SIG-M5 treated with dmso at 0.1 percent for 504 hours (cell line): ENCODE measurements around the gene THBS2.
"Not testable (repeated sequence)": the region's sequence is repeated elsewhere in the genome, so short reads cannot be mapped to it uniquely, and the experiment has no call there.

Experiments
- DNase-seq: peaks from one replicate; lab custom pipeline; 2025; ENCODE audit not compliant: unreplicated experiment; lab: John Stamatoyannopoulos, UW

THBS2 gene

DNA sequence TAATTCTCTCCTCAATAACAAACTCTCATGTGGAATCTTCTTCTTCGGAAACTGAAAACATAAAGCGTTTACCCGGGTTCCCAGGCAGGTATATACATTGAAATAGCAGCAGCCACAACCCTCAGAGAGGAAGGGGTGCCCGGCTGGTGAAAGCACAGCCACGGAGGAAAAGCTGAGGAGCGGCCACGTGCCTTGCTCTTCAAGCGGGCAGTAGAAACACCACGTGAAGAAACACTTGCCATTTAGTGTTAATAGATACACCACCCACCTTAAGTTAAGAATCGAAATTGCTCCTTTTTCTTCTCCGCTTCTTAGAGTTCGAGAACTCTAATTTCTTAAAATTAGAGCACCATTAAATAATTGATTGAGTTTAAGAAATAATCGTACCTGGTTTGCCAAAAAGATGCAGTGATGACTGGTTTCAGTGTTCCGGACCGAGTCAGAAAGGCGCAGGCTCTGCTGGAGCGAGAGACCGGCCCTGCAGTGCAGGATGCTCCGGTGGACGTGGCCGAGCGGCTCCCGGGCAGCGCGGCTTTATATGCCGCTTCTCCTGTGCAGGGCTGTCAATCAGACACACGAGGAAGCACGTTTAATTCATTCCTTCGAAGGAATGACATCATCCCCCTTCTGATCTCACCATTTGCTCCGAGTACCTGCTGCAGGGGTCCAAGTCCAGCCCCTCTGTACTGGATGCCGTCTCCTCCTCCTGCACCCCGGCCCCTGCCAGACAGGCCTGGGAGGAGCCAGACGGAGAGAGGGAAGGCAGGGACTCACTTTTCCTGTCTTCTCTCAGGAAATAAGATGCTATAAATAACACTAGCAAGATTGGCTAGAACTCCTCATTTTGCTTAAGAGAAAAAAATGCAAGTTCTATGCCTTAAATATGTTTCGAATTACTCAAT, at the start of gene THBS2:
THBS2 (minus strand) TSS at position 510 of the 902 bp plus-strand sequence. CDS start 3,062 bp downstream, outside the sequence.
- DNase-seq, result no peak

DNA sequence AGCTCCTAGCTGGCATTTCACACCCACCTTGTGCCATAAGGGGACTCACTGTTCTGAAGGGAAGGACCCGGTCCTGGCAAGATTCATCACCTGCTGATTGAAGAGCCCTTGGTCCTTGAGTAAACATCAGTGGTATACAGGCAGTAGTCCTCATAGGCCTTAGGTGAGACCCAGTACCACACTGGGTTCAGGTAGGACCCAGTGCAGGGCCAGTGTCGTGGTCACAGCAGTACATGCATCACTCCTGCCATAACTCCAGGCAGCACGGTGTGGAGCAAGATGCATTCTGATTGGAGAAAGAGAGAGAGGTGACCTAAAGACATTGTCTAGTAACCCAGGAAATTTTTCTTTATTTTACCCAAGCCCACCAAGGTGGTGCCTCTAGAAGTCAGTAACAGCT, 49.1 kb upstream of the THBS2 start:
- no peak for DNase-seq

DNA sequence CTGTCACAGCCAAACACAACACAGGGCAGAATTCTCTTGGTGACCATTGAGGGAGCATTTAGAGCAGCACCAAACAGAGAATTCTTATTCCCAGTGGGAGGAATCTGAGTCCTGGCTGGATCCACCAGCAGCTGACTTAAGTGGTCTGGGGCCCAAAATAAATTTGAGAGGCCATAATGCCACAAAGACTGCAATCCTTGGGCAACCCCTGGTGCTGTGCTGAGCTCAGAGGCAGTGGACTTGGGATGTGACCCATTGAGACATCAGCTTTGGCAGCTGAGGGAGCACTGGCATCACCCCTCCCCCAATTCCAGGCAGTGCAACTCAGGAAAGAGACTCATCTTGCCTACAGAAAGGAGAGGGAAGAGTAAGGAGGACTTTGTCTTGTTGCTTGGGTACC, 48.6 kb upstream of the THBS2 start:
- DNase-seq, result no peak

DNA sequence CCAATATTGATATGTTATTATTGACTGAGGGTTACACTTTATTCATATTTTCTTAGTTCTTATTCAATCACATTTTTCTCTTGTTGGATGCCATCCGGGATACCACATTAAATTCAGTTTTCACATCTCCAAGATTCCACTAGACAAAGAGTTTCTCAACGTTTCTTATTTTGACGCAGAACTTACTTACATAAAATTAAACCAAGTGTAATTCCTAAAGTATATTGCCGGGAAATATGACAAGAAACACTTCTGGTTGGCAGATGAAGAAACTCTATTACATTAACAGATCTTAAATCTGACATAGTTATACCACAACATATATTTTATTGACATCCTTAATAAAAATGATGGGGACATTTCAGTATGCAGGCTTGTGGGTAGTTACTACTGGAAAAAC, 47.3 kb upstream of the THBS2 start:
- no peak for DNase-seq

DNA sequence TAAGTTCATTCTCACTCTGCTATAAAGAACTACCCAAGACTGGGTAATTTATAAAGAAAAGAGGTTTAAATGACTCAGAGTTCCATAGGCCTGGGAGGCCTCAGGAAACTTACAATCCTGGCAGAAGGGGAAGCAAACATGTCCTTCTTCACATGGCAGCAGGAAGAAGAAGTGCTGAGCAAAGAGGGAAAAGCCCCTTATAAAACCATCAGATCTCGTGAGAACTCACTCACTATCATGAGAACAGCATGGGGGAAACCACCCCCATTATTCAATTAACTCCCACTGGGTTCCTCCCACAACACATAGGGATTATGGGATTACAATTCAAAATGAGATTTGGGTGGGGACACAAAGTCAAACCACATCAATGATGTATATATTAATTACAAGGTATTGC, 45.0 kb upstream of the THBS2 start:
- not testable (repeated sequence) for DNase-seq

DNA sequence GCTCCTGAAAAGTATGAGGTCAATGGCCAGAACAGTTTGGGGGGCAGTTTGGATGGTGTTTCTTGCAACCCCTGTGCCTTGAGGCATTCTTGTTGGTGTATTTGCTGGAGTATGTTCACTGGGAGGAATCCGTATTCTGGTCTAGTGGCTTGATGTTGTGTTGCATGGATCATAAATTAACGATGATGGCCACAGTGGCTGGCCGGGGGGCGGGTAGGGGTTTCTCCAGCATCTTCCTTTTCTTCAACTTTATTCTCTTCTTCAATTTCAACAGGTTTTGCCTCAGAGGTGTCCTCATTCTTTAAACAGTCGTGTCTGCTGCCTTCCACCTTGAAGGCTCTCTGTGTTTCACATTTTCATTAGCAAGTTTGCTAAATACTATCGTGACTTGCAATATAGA, 43.0 kb upstream of the THBS2 start:
- DNase-seq, result no peak

DNA sequence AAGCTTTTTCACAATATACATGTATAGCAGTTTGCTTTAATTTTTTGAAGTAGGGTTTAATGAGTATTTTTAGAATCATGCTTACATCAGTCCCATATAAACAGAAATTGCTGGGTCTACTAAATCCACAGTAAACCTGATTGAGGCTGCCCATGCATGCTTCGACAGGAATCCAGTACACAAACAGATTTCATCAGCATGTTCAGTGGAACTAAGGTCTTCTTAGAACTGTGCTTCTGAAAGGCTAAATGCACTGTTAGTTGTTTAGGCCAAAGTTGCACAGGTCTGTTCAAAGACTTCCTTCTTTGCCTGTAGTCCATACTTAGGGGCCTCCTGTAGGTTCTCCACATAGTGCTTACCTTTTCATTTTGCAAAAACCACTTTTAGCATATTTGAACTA, 42.5 kb upstream of the THBS2 start:
- DNase-seq, result no peak

DNA sequence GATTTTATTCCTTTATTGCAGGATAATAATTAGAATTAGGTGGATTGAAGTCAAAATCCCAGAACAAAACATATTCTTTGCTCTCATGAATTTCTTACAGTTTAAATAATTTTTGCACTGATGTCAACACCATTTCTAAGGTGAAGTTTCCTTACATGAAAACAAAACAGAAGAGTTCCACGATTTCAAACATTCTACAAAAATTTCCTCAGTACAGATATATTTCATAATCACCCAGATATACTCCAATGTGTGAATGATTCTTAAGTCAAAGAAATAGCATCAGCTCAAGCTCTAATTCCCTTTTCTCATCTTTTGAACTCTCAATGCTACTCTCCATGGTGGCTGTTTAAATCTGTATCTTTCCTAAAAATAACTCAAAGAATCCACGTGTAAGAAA, 39.5 kb upstream of the THBS2 start:
- peak; percentile 53 for DNase-seq

DNA sequence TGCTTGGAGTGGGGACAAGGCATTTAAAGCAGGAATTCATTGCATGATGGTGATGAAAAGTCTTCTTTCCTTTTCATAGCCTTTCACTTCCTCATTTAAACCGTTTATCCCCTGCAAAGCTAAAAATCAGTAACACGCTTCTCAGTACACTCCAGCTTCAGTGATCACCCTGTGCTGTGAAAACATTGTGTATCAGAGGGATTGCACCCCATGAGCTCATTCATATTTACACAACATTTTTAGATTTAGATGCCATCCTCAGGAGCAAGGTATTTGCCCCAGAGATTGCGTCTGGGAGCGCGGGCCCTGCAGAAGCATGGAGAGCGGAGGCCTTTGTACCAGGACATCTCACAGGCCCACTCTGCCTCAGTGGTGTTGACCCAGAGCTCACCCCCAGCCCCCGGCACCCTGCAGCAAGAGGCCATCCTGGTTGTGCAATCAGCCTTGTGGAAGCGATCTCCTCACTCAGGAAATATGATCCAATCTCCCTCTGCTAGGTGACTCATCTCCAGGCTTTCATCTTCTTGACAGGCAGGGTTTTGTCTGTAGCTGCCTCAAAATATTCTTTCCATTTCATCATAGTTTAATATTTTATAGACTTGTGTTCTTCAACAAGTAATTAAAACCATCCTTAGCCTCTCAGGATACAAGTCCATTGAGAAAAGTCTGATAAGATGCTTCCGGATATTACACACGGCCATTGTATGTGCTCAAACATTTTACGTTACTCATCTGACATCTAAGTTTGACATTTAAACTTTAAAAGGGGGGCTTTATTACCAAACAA, 38.9 kb upstream of the THBS2 start:
- peak; percentile 94 for DNase-seq

DNA sequence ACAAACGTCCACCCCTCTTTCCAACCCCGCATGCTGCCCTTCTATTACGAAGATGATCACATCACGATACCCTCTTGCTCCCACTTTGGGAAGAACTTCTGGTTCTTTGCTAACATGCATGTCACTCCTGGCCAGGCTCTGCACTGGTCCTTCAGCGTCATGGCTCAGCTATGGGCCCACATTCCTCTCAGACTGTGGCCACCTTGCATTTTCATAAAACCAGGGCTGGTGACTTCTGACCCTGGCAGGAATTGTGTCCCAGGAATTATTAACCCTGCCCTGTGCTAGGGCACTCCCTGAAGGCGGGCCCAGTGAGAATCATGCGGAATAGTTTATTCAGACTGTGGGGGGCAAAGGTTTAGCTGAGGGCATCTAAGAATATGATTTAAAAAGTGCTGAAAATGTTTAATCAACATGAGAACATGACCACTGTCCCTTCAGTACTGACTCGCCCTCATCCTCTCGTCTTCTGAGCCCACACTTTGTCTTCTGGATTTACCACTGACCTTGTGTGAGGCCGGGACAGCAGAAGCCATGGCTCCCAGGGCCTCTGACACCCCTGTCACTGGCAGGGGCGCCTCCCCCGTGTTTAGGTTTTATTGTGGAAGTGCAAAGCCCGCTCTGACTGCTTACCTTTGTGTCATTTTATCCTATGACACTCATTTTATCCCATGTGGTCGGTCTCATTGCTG, 38.1 kb upstream of the THBS2 start:
- DNase-seq, result no peak

DNA sequence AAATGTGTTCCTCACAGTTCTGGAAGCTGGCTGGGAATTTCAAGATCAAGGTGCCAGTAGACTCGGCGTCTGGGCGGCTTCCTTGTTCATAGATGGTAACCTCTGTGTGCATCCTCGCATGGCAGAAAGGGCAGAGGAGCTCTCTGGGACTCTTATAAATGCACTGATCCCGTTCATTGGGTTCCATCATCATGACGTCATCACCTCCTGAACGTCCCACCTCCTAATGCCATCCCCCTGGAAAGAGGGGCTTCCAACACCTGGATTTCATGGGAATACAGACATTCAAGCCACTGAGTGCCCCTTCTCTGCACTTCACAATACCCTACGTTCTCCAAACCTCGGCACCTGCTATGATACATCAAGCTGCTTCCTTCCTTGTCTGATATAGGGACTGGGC, 37.5 kb upstream of the THBS2 start:
- no peak for DNase-seq

DNA sequence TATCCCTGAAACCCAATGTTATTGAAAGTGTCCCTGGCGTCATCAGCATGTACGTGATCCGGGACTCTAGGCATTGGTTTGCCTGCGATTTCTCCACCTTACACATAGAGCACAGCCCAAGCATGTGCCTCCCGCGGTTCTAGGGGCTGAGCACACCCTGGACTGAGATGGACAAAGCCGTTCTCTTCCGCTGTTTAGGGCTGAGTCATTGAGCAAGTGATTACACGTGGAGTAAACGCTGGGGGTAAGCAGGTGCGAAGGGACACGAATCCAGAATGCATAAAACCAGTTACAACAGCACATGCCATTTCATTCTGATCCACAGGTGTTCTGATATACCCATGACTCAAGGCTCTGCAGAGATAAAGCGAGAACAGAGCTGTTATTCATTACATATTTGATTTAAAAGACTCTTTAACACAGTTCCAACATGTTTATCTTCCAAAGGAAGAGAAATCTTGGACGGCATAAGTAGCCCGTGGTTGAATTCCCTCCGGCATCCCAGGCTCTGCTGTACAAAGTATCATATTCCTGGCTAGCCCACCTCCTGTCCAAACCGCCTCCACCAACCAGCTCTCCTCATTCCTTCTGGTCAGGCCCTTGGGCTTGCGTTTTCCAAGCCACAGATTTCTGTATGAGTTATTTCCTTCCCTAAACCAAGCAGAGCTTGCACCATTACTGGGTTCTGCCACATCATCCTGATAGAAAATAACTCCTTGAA, 36.1 kb upstream of the THBS2 start:
- DNase-seq, result peak; percentile 52

DNA sequence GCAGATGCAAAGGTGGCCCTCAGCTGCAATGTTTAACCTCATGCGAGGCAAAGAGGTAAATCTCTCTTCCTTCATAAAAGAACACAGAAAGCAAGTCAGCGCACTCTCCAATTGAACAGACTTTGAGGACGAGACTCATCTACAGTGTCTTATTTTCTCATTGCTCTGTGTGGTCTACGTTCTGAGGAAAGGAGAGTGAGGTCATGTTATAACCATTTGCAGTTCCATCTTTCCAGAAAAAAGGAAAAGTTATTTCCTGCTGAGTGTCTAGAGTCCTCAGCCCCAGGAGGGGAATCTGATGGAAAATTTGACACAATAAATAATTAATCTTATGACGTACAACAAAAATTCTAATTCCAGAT, 35.6 kb upstream of the THBS2 start:
- no peak for DNase-seq

DNA sequence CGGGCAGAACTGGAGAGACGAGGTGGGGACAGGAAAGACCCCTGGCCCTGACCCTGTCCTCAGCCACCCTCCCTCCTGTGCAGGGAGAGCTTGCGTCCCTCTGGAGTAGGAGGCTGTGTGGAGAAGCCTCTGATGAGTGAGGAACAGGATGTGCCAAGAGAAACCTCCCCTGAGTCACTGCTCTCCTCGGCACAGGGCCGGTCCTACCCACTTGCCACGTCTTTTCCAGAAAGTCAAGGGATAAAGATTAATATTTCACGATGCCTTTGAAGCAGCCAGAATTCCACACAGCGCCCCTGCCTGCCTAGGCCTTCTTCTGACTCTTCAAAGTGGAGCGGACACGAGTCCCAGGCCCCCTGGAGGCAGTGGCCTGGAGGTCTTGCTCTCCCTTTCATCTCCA, 34.9 kb upstream of the THBS2 start:
- DNase-seq, result no peak

DNA sequence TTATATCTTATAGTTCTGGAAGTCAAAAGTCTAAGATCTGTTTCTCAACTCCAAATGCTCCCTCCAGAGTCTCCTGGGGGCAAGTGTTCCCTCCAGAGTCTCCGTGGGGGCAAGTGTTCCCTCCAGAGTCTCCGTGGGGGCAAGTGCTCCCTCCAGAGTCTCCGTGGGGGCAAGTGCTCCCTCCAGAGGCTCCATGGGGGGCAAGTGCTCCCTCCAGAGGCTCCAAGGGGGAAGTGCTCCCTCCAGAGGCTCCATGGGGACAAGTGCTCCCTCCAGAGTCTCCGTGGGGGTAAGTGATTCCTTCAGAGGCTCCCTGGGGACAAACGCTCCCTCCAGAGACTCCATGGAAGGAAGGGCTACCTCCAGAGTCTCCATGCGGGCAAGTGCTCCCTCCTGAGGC, 34.0 kb upstream of the THBS2 start:
- no peak for DNase-seq

DNA sequence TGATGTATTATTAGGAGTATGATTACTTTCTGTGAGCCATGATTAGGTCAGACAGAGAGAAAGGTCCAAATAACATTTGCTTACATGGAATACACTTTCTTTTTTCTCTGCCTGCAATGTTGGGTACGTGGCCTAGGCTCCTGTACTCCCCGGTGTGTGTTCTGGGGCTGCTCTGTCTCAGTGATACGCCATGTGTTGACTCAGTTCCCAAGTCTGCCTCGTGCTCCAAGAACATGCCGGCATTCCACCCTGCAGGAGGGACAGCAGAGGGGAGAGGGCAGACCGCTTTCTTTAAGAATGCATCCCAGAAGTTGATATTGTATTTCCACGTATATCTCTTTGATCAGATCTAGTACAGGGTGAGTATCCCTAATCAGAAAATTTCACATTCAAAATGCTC, 33.3 kb upstream of the THBS2 start:
- DNase-seq, result no peak

DNA sequence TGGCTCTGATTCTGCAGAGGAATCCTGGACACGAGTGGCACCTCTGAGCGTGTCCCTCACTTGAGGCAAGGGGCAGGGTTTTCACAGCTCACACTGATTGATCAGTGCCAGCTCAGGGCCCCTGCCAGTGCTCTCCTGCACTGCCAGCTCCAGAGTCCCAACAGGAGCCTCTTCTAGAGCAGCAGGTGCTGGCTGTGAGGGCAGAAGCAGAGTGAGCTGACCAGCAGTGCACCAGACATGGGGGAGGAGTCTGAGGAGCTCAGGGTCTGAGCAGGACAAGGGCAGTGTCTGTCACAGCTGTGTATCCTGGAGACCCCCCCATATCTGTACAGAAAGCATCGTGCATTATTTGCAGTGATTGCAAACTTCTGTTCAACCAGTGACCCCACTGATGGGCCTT, 31.5 kb upstream of the THBS2 start:
- DNase-seq, result no peak

DNA sequence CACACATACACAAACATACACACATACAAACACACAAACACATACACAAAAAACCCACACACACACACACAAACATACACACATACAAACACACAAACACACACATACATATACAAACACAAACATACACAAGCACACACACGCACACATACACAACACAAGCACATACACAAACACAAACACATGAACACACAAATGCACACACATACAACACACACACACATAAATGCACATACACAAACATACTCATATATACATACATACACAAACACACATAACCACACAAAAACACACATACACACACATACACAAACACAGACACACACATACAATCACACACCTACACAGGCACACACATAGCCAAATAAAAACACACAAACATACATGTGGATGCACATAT, 30.3 kb upstream of the THBS2 start:
- no peak for DNase-seq

DNA sequence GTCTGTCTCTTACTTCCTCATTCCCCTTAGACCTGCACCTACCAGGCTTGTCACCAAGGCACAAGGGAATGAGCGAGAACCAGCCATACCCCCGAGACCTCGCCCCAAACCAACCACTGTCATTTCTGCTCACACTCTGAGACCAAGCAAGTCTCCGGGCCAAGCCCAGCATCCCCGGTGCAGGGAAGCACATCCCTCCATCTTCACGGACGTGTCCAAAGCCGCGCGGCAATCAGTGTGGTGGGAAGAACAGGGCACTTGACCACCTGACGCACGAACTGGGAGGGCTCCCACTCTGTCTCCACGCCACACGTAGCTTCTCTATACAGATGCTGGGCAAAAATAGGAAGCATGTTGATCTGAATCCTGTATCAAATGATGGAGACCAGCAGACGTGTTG, 28.4 kb upstream of the THBS2 start:
- no peak for DNase-seq

DNA sequence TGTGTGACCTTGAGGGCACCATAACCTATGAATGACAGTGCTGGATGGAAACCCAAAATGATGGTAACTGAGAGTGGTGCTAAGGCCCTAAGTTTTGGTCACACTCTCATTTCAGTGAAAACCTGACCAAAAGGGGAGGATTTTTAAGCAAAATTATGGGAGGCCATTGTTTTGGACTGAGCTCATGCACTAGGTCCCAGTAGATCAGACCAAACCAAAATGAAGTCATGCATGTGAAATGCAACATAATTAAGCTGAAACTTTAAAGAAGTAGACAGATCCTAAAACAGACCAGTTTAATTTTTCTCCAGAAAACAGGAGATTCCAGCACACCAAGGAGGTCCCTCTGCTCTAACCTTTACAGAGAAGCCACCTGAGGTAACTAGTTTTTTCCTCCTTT, 24.0 kb upstream of the THBS2 start:
- no peak for DNase-seq

DNA sequence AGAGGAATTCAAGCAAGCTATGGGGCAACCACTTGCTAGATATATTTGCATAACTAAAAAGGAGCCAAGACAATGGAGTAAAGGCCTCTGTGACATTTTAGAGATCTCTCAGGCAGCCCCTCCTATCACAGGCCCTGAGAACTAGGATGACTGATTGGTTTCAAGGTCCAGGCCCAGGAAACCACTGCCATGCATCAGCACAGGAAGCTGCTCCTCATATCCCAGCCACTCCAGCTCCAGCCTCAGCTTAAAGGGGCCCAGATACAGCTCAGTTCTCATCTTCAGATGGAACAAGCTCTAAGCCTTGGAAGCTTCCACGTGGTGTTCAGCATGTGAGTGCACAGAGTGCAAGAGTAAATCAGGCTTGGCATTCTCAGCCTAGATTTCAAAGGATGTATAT, 21.1 kb upstream of the THBS2 start:
- DNase-seq, result no peak
